HG02973 (cell line): ENCODE measurements around the gene SLC43A2.

ENCODE experiments used
- ATAC-seq: cut with Tn5 transposase; IDR thresholded peaks from one replicate; pipeline ENCODE4 v1.9.1; 2021; ENCODE audit warnings: moderate library complexity; ENCODE audit not compliant: unreplicated experiment

SLC43A2 gene

DNA sequence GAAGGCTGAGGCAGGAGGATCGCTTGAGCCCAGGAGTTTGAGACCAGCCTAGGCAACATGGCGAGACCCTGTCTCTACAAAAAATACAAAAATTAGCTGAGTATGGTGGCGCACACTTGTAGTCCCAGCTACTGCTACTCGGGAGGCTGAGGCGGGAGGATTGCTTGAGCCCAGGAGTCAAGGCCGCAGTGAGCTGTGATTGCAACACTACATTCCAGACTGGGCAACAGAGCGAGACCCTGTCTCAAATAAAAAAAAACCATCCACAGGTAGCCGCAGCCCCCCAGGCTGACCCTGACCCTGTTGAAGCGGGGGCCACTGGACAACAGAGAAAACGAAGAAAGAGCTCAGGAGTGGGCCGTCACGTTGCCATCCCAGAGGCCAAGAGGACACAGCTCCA lies 4.0 kb downstream of the SLC43A2 start:
- ATAC-seq, result no peak

DNA sequence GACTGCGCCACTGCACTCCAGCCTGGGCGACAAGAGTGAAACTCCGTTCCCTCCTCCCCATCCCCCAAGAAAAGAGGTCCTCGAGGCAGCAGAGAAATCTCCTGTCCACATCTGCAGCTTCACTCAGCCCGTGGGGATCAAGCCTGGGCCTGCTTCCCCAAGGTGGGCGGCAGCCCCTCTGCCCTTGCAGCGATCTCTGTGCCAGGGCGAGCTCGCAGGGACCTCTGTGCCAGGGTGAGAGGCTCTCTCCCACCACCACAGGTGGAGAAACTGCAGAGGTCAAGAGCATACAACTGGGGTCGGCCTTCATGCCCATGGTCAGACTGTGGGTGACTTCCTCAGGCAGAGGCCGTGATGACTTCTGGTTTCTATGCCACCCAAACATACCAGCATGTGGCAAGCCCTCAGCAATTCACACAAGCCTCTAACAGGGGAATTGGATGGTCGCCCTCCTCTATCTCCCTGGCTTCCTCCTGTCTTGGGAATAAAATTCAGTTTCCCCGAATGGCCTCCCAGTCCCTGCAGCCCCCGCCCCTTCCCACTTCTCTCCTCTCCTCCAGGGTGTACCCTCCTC lies 5.5 kb downstream of the SLC43A2 start:
- no peak for ATAC-seq

DNA sequence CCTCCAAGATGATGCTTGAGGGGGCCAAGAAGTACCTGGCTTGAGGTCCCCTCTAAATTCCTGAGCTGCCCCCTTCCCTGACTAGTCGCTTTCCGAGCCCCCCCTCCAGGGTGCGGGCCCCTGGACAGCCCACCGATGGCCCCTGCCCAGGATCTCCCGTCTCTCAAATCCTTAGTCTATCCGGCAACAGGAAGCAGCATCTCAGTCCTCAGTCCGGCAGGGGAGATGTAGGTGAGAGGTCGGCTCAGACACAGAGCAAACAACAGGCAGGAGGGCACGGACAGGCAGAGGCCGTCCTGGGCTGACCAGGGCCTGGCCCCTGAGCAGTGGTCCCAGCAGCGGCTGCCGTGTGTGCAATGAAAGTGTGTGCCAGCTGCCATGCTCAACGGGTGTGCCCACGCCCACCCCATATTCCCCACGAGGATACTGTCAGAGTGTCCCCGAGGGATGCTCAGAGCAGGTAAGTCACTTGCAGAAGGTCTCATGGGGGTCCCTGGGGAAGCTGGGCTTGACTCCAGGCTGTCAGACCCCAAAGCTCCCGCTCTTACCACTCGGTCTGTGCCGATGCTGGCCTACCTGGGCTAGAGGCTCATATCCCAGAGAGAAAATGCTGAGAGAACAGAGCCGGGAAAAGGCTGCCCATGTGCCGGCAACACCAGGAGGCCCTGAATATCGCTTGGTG lies 7.2 kb downstream of the SLC43A2 start:
- ATAC-seq, result no peak

DNA sequence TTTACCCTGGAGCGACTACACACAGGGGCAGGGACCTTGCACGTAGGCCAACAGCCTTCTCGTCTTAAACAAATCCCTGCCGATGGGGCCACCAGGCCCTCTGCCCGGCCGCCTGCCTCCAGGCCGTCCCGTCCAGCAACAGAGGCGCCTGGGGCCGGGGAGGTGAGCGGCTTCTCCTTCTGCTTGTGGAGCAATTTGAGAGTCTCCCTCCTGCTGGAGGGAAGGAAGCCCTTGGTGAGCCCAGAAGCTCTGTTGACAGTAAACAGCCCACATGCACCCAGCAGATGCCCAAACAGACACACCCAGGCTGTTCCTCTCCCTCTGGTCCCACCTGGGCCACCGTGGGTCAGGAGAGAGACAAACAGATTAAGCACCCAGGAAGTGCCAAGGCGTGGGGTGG lies 8.1 kb downstream of the SLC43A2 start:
- no peak for ATAC-seq

DNA sequence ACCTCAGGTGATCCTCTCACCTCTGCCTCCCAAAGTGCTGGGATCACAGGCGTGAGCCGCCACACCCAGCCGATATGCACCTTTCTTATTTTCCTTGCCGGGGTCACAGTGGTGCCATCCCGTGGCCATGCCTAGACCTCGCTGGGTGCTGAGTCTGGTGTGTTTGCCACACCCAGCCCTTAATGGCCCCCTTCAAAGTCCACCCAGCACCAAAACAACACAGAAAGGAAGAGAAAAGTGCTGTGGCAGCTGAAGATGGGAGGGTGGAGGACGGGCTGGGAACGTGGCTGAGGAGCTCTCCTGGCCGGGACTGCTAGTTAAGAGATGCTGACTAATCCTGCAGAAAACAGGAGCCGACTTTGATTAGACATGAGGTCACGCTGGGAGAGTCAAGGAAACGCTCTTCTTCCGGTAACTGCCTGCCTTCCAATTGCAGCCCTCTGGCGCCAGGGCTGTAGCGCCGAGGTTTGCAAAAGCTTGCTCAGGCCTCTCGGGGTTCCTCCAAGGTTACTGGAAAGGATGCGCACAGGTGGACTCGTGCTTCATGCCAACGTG lies 10.9 kb downstream of the SLC43A2 start:
- no peak for ATAC-seq

DNA sequence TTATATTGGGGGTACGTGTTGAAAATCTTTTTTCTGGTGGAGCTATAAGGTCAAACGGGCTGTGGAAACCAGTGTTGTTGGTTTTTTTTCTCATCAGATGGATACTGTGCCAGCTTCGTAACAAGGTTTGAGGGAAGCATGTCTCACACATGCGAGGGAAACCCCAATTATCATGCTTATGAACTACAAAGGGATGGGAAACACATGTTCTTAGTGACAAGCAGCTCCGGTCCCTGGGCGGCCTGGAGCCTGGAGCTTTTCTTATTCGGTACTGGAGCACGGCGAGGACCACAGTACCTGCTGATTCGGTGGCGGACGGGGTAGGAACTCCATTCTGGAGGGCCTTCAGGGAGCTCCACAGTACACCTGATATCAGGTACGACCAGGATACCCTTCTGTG lies 12.5 kb downstream of the SLC43A2 start:
- no peak for ATAC-seq

DNA sequence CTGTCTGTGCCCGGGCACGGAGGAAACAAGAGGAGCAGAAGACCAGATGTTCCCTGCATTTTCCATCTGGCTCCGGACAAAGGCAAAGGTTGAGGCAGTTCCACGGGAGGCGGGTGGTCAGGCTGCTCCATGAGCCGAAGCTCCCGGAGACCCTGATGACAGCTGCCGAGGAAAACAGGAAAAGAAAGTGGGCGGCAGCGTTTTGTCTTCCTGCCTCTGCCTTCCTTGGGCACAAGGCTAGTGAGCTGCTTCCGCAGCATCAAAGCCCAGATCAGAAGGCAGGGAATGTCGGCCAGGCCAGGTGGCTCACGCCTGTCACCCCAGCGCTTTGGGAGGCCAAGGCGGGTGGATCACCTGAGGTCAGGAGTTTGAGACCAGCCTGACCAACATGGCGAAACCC lies 16.2 kb downstream of the SLC43A2 start:
- no peak for ATAC-seq

DNA sequence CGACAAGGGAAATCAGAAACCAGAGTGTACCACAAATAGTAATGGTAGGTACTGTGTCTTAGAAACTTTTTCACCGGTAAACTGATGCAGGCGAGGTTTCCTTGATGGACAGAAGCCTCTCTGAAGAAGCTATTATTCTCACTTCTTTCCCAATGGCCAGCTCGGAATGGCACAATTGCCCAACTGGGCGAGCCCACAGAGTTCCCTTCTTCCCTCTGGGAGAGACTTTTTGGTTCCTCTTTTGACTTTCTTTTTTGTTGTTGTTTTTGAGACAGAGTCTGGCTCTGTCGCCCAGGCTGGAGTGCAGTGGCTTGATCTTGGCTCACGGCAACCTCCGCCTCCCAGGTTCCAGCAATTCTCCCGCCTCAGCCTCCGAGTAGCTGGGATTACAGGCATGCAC lies 16.9 kb downstream of the SLC43A2 start:
- ATAC-seq, result no peak

DNA sequence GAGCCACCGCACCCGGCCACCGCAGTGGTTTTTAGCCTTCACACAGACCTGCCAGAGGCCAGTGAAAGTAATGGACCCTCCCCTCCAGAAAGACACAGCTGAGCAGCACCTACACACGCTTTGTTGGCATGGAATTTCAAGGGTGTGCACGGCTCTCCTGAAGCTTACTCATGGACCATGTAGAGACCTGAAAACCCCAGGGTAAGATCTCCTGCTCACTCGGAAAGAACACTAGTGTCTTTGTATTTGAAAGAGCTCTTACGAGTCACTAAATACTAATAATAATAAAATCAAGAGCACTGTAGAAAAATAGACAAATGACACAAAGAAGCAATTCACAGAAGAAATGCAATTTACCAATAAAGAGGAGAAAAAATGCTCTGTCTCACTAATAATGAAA lies 20.0 kb downstream of the SLC43A2 start:
- ATAC-seq, result no peak

DNA sequence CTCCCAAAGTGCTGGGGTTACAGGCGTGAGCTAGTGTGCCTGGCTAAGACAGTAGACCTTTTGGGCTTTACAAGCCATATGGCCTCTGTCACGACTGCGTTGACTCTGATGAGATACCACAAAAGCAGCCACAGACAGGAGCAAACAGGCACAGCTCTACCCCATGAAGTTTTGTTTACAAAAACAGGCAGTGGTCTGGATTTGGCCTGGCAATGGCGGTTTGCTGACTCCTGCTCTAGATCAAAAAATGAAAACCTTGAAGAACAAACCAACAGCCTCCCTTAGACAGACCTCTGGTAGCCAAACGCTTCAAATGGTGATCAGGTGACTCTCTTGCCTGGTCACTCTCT lies 20.7 kb downstream of the SLC43A2 start:
- no peak for ATAC-seq

DNA sequence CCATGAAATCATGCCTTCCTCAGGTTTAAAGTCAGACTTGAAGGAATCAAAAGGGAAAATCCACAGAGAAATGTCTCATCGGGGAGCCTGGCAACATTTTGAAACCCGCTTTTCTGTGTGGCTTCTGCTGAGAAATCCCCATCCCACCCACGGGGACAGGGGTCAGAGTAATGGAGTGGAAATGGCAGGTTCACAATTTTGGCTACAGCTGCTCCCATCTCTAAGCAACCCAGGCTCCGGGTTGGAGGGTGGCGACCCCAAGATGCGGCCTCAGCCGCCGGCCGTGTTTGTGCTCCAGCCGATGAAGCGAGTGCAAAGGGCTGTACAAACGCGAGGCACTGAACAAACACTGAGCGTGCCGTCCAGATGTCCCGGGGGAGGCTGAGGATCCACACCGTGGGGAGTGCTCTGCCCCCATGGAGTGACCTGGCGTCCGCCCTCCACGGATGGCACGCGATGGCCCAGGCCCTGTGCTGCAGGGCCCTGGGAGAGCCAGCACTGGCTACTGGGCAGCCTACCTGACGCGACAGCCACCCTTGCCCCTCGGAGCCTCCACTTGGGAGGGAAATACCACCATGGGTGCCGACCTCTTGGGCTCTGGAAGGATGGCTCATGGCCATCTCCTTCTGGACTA lies 22.2 kb downstream of the SLC43A2 start:
- no peak for ATAC-seq

DNA sequence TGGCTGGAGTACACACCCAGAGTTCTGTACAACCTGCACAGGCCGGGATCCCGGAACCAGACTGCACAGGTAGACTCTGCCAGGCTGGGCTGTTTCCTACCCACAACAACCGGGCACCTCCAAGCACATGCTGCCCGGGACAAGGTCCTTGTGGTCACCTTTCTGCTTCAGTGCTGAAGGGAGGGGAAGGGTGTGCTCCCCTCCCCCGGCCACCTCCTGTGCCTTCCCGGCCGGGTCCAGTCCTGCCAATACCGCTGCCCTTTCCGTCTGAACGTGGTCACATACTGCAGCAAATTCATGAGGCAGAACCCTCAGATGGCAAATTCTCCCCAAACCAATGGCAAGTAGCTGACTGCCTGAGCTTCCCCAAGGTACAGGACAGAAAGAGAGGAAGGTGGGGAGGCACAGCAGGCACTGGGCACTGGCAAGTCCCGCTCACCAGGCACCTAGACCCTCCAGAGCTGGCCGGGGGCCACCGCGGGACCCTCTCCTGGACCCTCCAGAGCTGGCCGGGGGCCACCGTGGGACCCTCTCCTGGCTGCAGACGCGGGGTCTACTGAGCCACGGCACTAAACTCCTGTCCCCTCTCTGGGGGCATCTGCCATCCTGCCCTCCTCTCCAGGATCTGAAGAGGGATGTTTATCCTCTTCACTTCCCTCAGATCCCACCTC lies 22.8 kb downstream of the SLC43A2 start:
- no peak for ATAC-seq

DNA sequence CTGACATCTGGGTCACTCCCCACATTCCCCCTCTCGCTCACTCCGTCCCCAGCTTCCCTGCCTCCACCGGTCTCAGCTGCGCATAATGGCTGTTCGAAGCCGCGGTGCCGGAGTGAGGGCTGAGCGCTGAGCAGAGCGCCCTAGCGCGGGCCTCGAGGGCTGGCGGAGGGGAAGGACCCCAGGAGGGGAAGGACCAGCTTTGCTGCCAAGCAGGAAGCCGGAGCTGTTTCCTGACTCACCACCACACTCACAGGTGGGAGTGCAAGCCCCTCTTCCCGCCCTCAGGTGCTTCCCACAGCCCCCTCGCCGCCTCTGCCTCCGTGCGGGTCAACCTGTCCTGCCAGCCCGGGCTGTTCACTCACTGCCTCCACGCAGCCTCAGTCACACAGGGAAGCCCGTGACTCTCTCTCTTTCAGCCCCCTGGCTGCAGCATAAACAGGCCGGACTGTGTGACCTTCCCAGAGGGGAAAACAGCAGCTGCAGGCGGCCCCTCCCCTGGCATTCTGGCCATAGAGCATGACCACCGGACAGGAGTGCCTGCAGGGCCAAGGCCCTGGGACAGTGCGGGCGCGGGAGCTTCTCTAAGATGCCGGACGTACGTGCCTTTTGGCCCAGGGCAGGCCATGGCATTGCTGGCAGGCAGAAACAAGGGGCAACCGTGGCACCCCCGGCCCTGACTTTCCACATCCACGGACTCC lies 23.7 kb downstream of the SLC43A2 start:
- ATAC-seq, result no peak

DNA sequence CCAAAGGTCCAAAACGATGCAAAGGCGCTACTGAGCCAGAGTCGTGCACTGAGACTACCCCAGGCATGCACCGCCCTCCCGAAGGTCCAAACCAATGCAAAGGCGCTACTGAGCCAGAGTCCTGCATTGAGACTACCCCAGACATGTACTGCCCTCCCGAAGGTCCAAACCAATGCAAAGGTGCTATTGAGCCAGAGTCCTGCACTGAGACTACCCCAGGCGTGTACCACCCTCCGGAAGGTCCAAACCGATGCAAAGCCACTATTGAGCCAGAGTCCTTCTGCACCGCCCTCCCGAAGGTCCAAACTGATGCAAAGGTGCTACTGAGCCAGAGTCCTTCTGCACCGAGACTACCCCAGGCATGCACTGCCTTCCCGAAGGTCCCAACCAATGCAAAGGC lies 27.1 kb downstream of the SLC43A2 start:
- ATAC-seq, result no peak

DNA sequence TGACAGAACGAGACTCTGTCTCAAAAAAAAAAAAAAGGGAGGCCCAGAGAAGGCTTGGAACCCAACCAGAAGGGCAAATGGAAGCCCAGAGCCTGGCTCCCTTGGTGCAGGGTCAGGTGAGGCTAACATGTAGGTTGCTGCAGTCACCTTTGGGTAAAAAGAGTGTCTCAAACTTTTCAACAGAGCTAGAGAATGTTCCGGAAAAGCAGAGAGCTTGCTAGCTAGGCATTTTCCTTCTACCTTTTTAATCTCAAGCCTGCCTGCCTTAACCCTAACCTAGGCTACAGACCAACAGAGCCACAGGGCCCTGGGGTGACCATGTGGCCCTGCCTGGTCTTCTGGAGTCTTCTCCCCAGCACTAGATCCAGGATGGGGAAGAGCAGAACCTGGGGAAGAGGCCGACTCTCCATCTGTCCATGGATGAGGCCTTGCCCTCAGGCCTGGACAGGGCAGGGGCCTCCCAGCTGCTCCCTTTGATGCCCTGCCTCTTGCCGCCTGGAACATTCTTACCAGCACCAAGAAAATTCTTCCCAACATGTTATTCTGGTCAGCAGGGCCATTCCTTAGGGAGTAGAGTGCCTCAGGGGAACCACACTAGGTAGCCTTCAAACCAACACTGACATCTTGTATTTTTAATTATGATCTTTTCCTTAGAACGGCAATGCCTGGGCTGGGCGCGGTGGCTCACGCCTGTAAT lies 30.1 kb downstream of the SLC43A2 start:
- no peak for ATAC-seq

DNA sequence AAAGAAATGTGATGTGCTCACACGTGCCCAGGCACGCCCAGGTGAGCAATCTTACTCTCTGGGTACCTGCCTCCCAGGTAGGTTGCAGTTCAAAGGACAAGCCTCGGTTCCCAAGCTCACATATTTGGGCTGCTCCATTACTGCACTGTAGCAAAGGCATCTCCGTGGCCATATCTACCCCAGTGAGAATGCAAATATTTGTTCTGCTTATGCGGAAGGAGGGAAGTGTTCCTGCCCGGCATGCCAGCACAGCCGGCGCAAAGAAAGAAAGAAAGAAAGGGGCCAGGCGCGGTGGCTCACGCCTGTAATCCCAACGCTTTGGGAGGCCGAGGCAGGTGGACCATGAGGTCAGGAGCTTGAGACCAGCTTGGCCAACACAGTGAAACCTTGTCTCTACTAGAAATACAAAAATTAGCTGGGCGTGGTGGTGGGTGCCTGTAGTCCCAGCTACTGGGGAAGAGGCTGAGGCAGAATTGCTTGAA lies 30.7 kb downstream of the SLC43A2 start:
- no peak for ATAC-seq

DNA sequence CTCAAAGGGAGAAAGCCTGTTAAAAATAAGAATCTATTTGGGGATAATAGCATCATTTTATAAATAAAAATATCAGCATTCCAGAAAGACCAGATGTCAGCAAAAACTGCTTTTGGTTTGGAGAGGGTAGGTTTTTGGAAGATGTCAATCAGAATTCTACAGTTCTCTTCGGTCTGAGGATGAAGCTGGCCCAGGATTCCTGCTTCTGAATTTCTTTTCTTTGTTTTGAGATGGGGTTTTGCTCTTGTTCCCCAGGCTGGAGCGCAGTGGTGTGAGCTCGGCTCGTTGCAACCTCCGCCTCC lies 35.1 kb downstream of the SLC43A2 start:
- no peak for ATAC-seq

DNA sequence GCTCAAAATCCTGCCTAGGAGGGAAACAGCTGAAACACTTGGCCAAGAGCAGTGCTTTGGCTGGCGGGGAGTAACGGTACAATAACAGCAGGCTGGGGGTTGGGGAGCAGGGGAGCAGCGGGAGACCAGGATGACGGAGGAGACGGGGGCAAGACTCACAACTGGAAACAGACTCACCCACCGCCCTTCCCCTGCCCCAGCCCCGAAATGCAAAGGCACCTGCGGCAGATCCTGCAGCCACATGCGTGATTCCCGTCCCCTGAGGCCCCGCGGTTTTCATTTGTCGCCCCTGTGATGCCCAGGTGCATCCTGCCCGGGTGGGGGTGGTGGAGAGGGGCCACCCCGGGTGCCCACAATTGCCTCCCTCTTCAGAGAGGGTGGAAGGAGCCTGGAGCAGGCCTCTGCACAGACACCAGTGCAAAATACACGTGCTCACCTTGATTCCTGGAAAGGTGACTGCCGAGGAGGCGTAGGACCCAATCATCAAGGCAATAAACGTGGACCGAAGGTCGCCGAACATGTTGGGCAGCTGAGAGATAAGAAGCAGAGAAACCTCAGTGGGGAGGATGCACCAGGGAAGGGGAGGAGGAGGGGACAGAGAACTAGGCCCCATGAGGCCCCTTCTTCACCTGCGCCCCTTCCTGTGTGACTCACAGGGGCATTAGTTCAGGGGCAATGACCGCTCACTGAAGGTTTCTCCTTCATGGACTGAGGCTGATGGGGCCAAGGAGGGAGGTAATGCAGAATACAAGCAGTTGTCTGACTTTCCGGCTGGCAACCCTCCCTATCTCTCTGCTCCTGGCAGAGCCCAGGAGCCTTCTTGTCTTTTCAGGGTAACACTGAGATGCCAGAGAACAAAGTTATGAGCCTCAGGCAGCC lies 35.6 kb downstream of the SLC43A2 start:
- peak; percentile 68 for ATAC-seq

DNA sequence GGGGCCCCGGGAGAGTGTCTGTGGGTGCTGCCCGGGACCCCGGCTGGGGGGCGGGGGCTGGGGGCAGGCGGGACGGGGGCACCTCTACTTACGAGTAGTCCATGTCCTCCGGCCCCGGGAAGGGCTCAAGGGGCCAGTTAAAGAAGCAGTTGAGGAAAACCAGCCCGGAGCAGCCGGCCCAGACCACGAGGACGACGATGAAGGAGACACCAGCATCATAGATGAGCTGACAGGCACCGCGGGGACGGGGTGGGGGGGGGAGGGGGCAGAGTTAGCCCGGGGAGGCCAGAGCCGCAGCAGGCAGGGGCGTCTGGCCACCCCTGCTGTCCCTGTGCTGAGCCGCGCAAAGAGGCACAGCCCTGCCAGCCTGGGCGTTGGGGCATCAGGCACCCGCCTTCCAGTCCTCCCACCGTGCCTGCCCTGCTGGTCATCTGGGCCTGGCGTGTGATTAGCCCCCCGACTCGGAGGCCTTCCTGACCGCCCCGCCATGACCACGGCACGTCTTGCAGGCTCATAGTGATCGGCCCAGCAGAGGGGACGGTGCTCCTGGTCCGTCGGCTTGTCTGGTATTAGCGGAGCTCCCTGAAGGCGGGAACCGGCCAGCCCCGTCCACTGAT lies 37.1 kb downstream of the SLC43A2 start:
- no peak for ATAC-seq
